Skeletal muscle satellite cell (primary cell): ENCODE results near the gene NT5DC3.

Source experiments
- H3K27me3 ChIP-seq: 2 replicates; pipeline ENCODE4 v1.7.0; 2013; ENCODE audit warnings: low read length; ENCODE audit not compliant: control insufficient read depth, insufficient read depth
- H3K36me3 ChIP-seq: 2 replicates; pipeline ENCODE4 v1.7.0; 2013; ENCODE audit warnings: mild to moderate bottlenecking, control low read depth, low read length; ENCODE audit not compliant: insufficient read depth
- H3K4me1 ChIP-seq: 2 replicates; pipeline ENCODE4 v1.7.0; 2013; ENCODE audit warnings: low read length; ENCODE audit not compliant: control insufficient read depth, insufficient read depth
- H3K4me2 ChIP-seq: 2 replicates; pipeline ENCODE4 v1.7.0; 2013; ENCODE audit warnings: mild to moderate bottlenecking, low read length
- H3K4me3 ChIP-seq: 2 replicates; pipeline ENCODE4 v1.7.0; 2013; ENCODE audit warnings: low read length
- H3K9ac ChIP-seq: 2 replicates; pipeline ENCODE4 v1.7.0; 2013; ENCODE audit warnings: mild to moderate bottlenecking, low read depth, low read length, moderate library complexity
- H3K9me3 ChIP-seq: replicated peaks from 2 replicates; pipeline ENCODE4 v1.7.0; 2013; ENCODE audit warnings: mild to moderate bottlenecking, control low read depth, low read length

The NT5DC3 gene

GRCh38 chr12:103773109-103773910, 67.7 kb downstream of the NT5DC3 start:
- Histone ChIP-seq H3K9ac (no peak overlapping the region), H3K27me3 (no peaks in the 10 kb centered on the region), H3K4me3 (no peak overlapping the region), H3K4me1 (no peaks in the 10 kb centered on the region), H3K4me2 (no peak overlapping the region), H3K36me3 (peaks cover 38% of the 10 kb centered on the region), H3K9me3 (no peaks in the 10 kb centered on the region)

GRCh38 chr12:103772367-103773108, 68.5 kb downstream of the NT5DC3 start:
- Histone ChIP-seq H3K4me2 (no peak overlapping the region), H3K27me3 (no peaks in the 10 kb centered on the region), H3K4me1 (no peaks in the 10 kb centered on the region), H3K9ac (no peak overlapping the region), H3K9me3 (no peaks in the 10 kb centered on the region), H3K36me3 (peaks cover 34% of the 10 kb centered on the region), H3K4me3 (no peak overlapping the region)

DNA sequence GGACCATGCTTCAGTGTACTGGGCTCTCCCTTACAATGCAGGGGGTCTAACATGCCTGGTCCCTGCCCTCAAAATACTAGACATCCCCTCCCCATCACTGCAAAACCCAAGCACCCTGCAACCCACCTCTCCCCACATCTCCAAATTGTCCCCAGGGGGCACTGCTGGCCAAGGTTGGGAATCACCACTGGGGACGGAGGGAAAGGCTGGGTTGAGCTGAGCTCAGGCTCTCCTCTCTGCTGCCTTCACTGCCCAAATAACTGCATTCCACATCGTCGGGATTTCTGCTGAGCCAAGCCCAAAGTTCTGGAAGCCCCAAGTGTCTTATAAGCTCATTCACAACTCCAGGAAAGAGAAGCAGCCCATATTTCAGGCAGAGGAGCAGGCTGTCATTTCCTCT, 69.6 kb downstream of the NT5DC3 start:
- H3K4me1 ChIP-seq = no peaks in the 10 kb centered on the region
- no peaks in the 10 kb centered on the region for H3K9me3 ChIP-seq
- H3K9ac ChIP-seq = no peak overlapping the region
- H3K36me3 ChIP-seq = peaks cover 28% of the 10 kb centered on the region
- no peak overlapping the region for H3K4me3 ChIP-seq
- H3K4me2 ChIP-seq = no peak overlapping the region
- H3K27me3 ChIP-seq = no peaks in the 10 kb centered on the region

- Histone ChIP-seq H3K9me3 (no peaks in the 10 kb centered on the region), H3K4me3 (no peak overlapping the region), H3K4me2 (no peak overlapping the region), H3K36me3 (peaks cover 35% of the 10 kb centered on the region), H3K27me3 (no peaks in the 10 kb centered on the region), H3K9ac (no peak overlapping the region), H3K4me1 (no peaks in the 10 kb centered on the region)
Observed at GRCh38 chr12:103769240-103769945, 71.6 kb downstream of the NT5DC3 start.

DNA sequence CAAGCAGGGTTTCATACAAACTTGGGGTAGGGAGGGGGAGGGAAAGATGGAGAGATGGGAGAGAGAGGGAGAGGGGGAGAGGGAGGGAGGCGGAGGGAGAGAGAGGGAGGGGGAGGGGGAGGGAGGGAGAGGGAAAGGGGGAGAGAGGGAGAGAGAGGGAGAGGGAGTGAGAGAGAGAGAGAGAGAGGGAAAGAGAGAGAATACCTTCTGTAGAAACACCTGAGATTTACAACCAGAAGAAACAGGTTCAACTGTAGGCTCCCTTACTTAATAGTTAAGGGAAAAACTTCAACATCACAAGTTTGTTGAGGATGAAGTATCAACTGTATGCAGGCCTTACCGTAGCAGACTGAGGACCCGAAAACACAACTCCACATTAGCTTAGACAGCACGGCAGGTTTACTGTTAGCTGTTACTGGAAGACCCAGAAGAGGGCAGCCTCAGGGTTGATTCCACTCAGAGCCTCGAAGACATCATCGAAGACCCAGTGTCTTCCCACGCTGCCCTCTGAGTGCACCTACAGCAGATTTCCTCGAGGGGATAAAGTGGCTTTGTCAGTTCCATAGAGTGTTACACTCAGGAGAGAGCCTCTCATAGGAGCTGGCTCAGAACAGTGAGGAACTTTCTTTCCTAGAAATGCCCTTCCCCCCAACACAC, 72.4 kb downstream of the NT5DC3 start:
- H3K4me1 ChIP-seq = no peaks in the 10 kb centered on the region
- H3K9ac ChIP-seq = no peak overlapping the region
- no peak overlapping the region for H3K4me3 ChIP-seq
- no peaks in the 10 kb centered on the region for H3K27me3 ChIP-seq
- peaks cover 42% of the 10 kb centered on the region for H3K36me3 ChIP-seq
- no peaks in the 10 kb centered on the region for H3K9me3 ChIP-seq
- no peak overlapping the region for H3K4me2 ChIP-seq

- Histone ChIP-seq H3K4me1 (no peaks in the 10 kb centered on the region), H3K36me3 (peaks cover 53% of the 10 kb centered on the region), H3K9ac (no peak overlapping the region), H3K27me3 (no peaks in the 10 kb centered on the region), H3K4me3 (no peak overlapping the region), H3K9me3 (no peaks in the 10 kb centered on the region), H3K4me2 (no peak overlapping the region)
Observed at GRCh38 chr12:103766028-103766427, 75.0 kb downstream of the NT5DC3 start.

GRCh38 chr12:103765322-103765721, 75.7 kb downstream of the NT5DC3 start:
- no peak overlapping the region for H3K9ac ChIP-seq
- H3K36me3 ChIP-seq = peaks cover 47% of the 10 kb centered on the region
- H3K4me3 ChIP-seq = no peak overlapping the region
- no peaks in the 10 kb centered on the region for H3K4me1 ChIP-seq
- no peak overlapping the region for H3K4me2 ChIP-seq
- H3K27me3 ChIP-seq = no peaks in the 10 kb centered on the region
- no peaks in the 10 kb centered on the region for H3K9me3 ChIP-seq

DNA sequence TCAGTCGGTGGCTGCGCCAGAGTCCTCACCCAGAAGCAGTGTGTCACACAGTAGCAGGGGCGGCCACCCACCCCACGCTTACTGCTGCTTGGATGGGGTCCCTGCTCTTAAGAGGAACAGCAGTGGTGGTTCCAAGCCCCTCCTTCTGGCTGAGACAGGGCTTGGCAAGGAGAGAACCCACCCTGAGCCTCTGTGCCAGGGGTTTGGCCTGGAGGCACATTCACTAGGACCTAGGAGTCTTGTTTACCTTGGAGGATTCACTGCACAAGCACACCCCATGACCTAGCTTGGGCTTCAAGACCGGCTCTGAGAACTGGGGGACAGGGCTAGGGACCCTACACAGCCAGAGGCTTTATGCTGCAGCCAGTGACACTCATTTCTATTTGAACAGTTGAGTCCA, 78.6 kb downstream of the NT5DC3 start:
- no peak overlapping the region for H3K4me3 ChIP-seq
- H3K4me2 ChIP-seq = no peak overlapping the region
- H3K4me1 ChIP-seq = no peaks in the 10 kb centered on the region
- no peak overlapping the region for H3K9ac ChIP-seq
- no peaks in the 10 kb centered on the region for H3K9me3 ChIP-seq
- peaks cover 35% of the 10 kb centered on the region for H3K36me3 ChIP-seq
- H3K27me3 ChIP-seq = no peaks in the 10 kb centered on the region

GRCh38 chr12:103758310-103759089, 82.5 kb downstream of the NT5DC3 start:
- Histone ChIP-seq H3K9ac (no peak overlapping the region), H3K4me1 (no peaks in the 10 kb centered on the region), H3K4me3 (no peak overlapping the region), H3K36me3 (peaks cover 12% of the 10 kb centered on the region), H3K9me3 (no peaks in the 10 kb centered on the region), H3K4me2 (no peak overlapping the region), H3K27me3 (no peaks in the 10 kb centered on the region)

- no peaks in the 10 kb centered on the region for H3K4me1 ChIP-seq
- peaks cover 6% of the 10 kb centered on the region for H3K36me3 ChIP-seq
Observed at GRCh38 chr12:103757248-103757647, 83.8 kb downstream of the NT5DC3 start.

More at GRCh38 chr12:103757248-103757647, 83.8 kb downstream of the NT5DC3 start:
- H3K9me3 ChIP-seq = no peaks in the 10 kb centered on the region
- H3K4me3 ChIP-seq = no peak overlapping the region
- no peaks in the 10 kb centered on the region for H3K27me3 ChIP-seq
- H3K9ac ChIP-seq = no peak overlapping the region
- no peak overlapping the region for H3K4me2 ChIP-seq
